ENCODE results near the gene GJD4.

GRCh38 chr10:35606430-35606829, 1.3 kb downstream of the GJD4 start:
- no peak for TF ChIP-seq EZH2 (IDR thresholded peaks at IDR 0.05)
- no peak for TF ChIP-seq POLR2AphosphoS5 (IDR thresholded peaks at IDR 0.05; ENCODE audit: borderline replicate concordance, low read depth, low read length)

All from SK-N-MC (cell line).